K562 treated with DMSO at 1 percent for 24 hours (cell line): Measurements from ENCODE around the gene TEX22. TPM values are rescaled to one million over a fixed set of nuclear protein-coding genes. Genes with fewer than 3 reads are reported as not detected.

Experiments used
- total RNA-seq: library from RNA; unstranded; fragments of 300-600 nt; gene quantifications from 2 replicates; pipeline ENCODE4 v1.2.3, GENCODE V29; 2022; ENCODE audit warnings: low read depth; ENCODE audit not compliant: insufficient read depth

Gene TEX22, protein sequence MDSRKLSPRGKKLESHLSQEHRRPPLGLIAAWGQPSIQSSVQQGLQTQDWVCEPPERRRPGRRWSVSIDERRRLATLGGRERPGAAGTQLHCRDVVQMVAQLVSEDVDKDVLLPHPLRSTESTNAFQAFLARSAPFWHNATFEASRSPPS
- total RNA-seq = 0.72 and 1.2 TPM in 2 replicates

DNA sequence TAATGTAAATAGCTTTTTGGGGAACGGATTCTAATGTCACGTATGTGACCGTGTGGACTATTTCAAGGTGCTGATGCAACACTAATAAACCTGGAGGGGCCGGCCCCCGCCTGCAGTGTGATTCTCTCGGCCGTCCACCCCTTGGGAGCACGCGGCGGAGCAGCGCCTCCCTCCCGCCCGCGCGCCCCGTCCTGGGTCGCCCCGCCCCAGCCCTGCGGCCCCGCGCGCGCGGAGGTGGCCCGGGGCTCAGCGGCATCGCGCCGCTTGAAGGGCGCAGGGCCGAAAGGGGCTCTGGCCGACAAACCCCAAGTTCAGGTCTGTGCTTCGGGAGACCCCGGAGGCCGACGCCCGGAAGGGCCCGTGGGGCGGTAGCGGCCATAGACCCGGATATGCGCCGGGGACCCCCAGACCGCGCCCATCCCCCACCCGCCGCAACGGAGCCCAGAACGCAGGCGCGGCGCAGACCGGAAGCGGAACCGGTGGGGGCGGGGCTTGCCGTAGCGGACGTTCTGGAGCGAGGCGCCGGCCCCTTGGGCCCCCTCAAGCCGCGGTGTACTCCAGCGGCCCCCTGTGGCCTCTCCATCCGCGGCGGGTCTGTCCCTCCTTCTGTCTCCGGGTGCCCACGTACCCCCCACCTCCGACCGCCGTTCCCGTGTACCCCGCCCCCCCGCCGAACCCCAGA lies at the start of gene TEX22:
Gene TEX22, plus strand, starts transcription at position 495 of the 682 bp plus-strand sequence. CDS start 803 bp downstream, outside the sequence.

DNA sequence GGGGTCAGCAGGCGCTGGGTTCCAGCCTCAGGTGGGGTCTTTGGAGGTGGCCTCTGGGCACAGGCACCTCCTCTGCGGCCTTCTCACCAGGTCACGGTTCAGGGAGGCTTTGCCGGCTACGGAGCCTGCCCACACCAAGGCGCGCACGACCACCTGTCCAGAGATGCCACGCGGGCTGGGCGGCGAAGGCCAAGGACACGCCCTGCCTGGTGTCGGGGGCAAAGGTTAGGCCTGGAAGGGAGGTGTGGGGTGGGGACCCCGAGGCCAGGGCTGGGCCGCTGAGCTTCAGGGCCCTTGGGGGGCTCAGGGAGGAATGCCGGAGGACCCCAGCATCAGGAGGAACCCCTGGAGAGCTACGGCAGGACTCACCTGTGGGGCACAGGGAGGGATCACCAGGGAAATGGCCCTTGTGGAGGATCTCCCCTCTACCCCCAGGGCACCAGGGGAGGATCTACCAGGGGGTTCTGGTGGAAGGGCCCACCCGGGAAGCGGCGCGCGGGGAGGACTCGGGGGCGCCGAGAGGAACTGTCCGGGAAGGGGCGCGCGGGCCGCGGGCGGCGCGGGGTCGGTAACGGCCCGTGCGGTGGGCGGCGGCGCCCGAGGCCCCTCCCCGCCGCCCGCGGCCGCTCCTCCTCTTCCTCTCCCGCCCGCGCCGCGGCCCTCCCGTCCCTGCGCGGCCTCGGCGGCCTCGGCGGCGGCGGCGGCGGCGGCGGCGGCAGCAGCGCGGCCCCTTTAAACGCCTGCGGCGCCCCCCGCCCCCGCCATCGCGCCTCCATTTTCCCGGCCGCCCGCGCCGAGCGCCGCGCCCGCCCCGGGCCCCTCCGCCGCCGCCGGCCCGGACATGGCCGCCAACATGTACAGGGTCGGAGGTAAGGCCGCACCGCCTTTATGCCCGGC lies 21.1 kb downstream of the TEX22 start, which contains the start of gene MTA1:
Gene MTA1, plus strand, starts transcription at position 633 of the 897 bp plus-strand sequence. Its CDS starts 209 bp downstream, at position 842.

Other genes with a start within 250 kb of the TEX22 start
- 10.1 and 11.9 TPM in 2 replicates for gene JAG2, start 229.8 kb upstream of the TEX22 start, total RNA-seq
- 31.7 and 38.6 TPM in 2 replicates for gene NUDT14, start 217.2 kb upstream of the TEX22 start, total RNA-seq
- not detected in 2 replicates for gene BTBD6, start 150.0 kb upstream of the TEX22 start, total RNA-seq
- gene BRF1, start 97.5 kb upstream of the TEX22 start, total RNA-seq = 33.4 and 35.6 TPM in 2 replicates
- gene PACS2, start 83.8 kb upstream of the TEX22 start, total RNA-seq = 26.2 and 33.9 TPM in 2 replicates
- gene MTA1, start 21.3 kb downstream of the TEX22 start, total RNA-seq = 52.9 and 65.7 TPM in 2 replicates
- 2.7 and 6.1 TPM in 2 replicates for gene CRIP2, start 76.3 kb downstream of the TEX22 start, total RNA-seq
- not detected in 2 replicates for gene CRIP1, start 88.3 kb downstream of the TEX22 start, total RNA-seq
- 35.6 and 38.7 TPM in 2 replicates for gene TEDC1, start 92.7 kb downstream of the TEX22 start, total RNA-seq
- gene TMEM121, start 128.0 kb downstream of the TEX22 start, total RNA-seq = 0.56 and 0.61 TPM in 2 replicates